IMR-90 (cell line): ENCODE measurements around the gene SPEG.

ENCODE experiments used
- CEBPB ChIP-seq: IDR thresholded peaks from 2 replicates; pipeline ENCODE4 v1.6.1; 2012; ENCODE audit warnings: low read depth, low read length, improper control_type of control experiment
- CHD1 ChIP-seq: IDR thresholded peaks from 2 replicates; pipeline ENCODE4 v1.6.1; 2012; ENCODE audit warnings: low read depth, low read length, improper control_type of control experiment
- CTCF ChIP-seq: conservative IDR thresholded peaks from 2 replicates; pipeline ENCODE4 v1.5.1; 2012; ENCODE audit warnings: mild to moderate bottlenecking, low read depth, low read length, improper control_type of control experiment
- ELK1 ChIP-seq: fragments of 150-350 bp; IDR thresholded peaks from 2 replicates; pipeline ENCODE4 v1.6.1; 2016; ENCODE audit warnings: low read depth, mild to moderate bottlenecking, low read length, moderate library complexity, borderline replicate concordance
- MXI1 ChIP-seq: IDR thresholded peaks from 2 replicates; pipeline ENCODE4 v1.6.1; 2012; ENCODE audit warnings: low read depth, mild to moderate bottlenecking, low read length, moderate library complexity, borderline replicate concordance
- NFE2L2 ChIP-seq: fragments of 150-350 bp; IDR thresholded peaks from 2 replicates; pipeline ENCODE4 v1.6.1; 2016; ENCODE audit warnings: low read depth, mild to moderate bottlenecking, low read length
- POLR2A ChIP-seq: IDR thresholded peaks from 2 replicates; pipeline ENCODE4 v1.6.1; 2012; ENCODE audit warnings: mild to moderate bottlenecking, low read depth, low read length
- RAD21 ChIP-seq: IDR thresholded peaks from 2 replicates; pipeline ENCODE4 v1.6.1; 2012; ENCODE audit warnings: low read length, improper control_type of control experiment
- RCOR1 ChIP-seq: IDR thresholded peaks from 2 replicates; pipeline ENCODE4 v1.6.1; 2012; ENCODE audit warnings: mild to moderate bottlenecking, low read length, improper control_type of control experiment; ENCODE audit not compliant: insufficient replicate concordance
- RFX5 ChIP-seq: IDR thresholded peaks from 2 replicates; pipeline ENCODE4 v1.8.0; 2012; ENCODE audit warnings: low read depth, mild to moderate bottlenecking, low read length, moderate library complexity
- SMC3 ChIP-seq: fragments of 150-350 bp; IDR thresholded peaks from 2 replicates; pipeline ENCODE4 v1.6.1; 2016; ENCODE audit warnings: low read depth, mild to moderate bottlenecking, antibody characterized with exemption, low read length, moderate library complexity
- USF2 ChIP-seq: fragments of 150-350 bp; IDR thresholded peaks from 2 replicates; pipeline ENCODE4 v1.6.1; 2017; ENCODE audit warnings: mild to moderate bottlenecking, antibody characterized with exemption, low read length, low read depth

- no peak for TF ChIP-seq CTCF
- TF ChIP-seq ELK1 = no peak
- TF ChIP-seq RCOR1 = no peak
- TF ChIP-seq POLR2A = no peak
- TF ChIP-seq USF2 = no peak
- no peak for TF ChIP-seq RFX5
- no peak for TF ChIP-seq CEBPB
- TF ChIP-seq MXI1 = no peak
- no peak for TF ChIP-seq SMC3
- 0 out of 2 replicates have a peak, but pooled peaks have one; percentile 6 for TF ChIP-seq RAD21
- peak; percentile 92 for TF ChIP-seq NFE2L2
- no peak for TF ChIP-seq CHD1
These were observed 27.8 kb upstream of the SPEG start for GRCh38 chr2:219406861-219407230.
